ENCODE results near the gene NOP14. TPM values are rescaled to one million over a fixed set of nuclear protein-coding genes. Genes with fewer than 3 reads are reported as not detected.
"Not testable (repeated sequence)": the region's sequence is repeated elsewhere in the genome, so short reads cannot be mapped to it uniquely, and the experiment has no call there.

NOP14 gene
- total RNA-seq, 4 donors from 2014 or later = 20.3 to 47.6 (median 24.8) TPM

GRCh38 chr4:2923668-2924173 lies 39.5 kb downstream of the NOP14 start:
- TF ChIP-seq CTCF (IDR thresholded peaks at IDR 0.05) = no peak
- DNase-seq (ENCODE audit: low spot score) = no peak
- ATAC-seq (ENCODE audit: low FRiP score) = no peak

GRCh38 chr4:2923141-2923551 lies 40.1 kb downstream of the NOP14 start:
- ATAC-seq (ENCODE audit: low FRiP score) = no peak
- DNase-seq (ENCODE audit: low spot score) = no peak
- TF ChIP-seq CTCF (IDR thresholded peaks at IDR 0.05) = no peak

GRCh38 chr4:2922453-2923101 lies 40.6 kb downstream of the NOP14 start:
- not testable (repeated sequence) for DNase-seq (ENCODE audit: low spot score)

GRCh38 chr4:2918714-2919113 lies 44.5 kb downstream of the NOP14 start:
- ATAC-seq (ENCODE audit: low FRiP score); DNase-seq (ENCODE audit: low spot score): not testable (repeated sequence)

More at GRCh38 chr4:2922453-2923101, 40.6 kb downstream of the NOP14 start:
- ATAC-seq (ENCODE audit: low FRiP score) = not testable (repeated sequence)

GRCh38 chr4:2918300-2918699 lies 44.9 kb downstream of the NOP14 start:
- ATAC-seq (ENCODE audit: low FRiP score); DNase-seq (ENCODE audit: low spot score): not testable (repeated sequence)

- ATAC-seq (ENCODE audit: low FRiP score); DNase-seq (ENCODE audit: low spot score): not testable (repeated sequence)
These were observed 46.5 kb downstream of the NOP14 start for GRCh38 chr4:2916696-2917095.

- no peak for TF ChIP-seq CTCF (IDR thresholded peaks at IDR 0.05)
- DNase-seq (ENCODE audit: low spot score) (no peak), ATAC-seq (ENCODE audit: low FRiP score) (no peak)
These were observed 47.4 kb downstream of the NOP14 start for GRCh38 chr4:2915789-2916188.

GRCh38 chr4:2914256-2915126 lies 48.7 kb downstream of the NOP14 start:
- no peak for DNase-seq (ENCODE audit: low spot score)
- ATAC-seq (ENCODE audit: low FRiP score) = no peak
- no peak for TF ChIP-seq CTCF (IDR thresholded peaks at IDR 0.05)

- DNase-seq (ENCODE audit: low spot score) (no peak), ATAC-seq (ENCODE audit: low FRiP score) (no peak)
- TF ChIP-seq CTCF (IDR thresholded peaks at IDR 0.05) = no peak
These were observed 50.0 kb downstream of the NOP14 start for GRCh38 chr4:2913168-2913567.
